K562 (cell line): ENCODE results near the gene PACS2. TPM values are rescaled to one million over a fixed set of nuclear protein-coding genes. Genes with fewer than 3 reads are reported as not detected.

Source experiments
- ATAC-seq: fragments of 200-7000 bp; cut with Tn5 transposase; 3 replicates; pipeline ENCODE4 v1.9.1; 2020; ENCODE audit warnings: moderate library complexity
- BruUV-seq: library from RNA; stranded (reverse); fragments of 400-500 nt; replicated peaks from 2 replicates; lab custom pipeline; 2021; lab: Mats Ljungman, UMichigan
- CTCF ChIA-PET: fragments of 300-600 bp; formaldehyde crosslinking; extraction: SDS; loops from one replicate; lab custom pipeline; 2021; ENCODE audit warnings: low intra/inter-chr PET ratio; lab: Yijun Ruan, JAX
- POLR2A ChIA-PET: fragments of 300-600, 350-650 bp; sonication (Branson Sonifier 250); formaldehyde crosslinking; extraction: SDS; loops from one replicate; lab custom pipeline; 2021; ENCODE audit warnings: antibody characterized with exemption, inconsistent platforms; lab: Yijun Ruan, JAX
- DNase-seq, 4 experiments: peaks; one replicate each; pipeline versions ENCODE4 v3.0.0 to v3.0.0-alpha.2; 2011 to 2018; ENCODE audit warnings: low spot score in 3 of 4, mixed read lengths in 3 of 4; ENCODE audit errors: extremely low read depth in 1 of 4
- FAIRE-seq: peaks from 2 replicates; lab custom pipeline; 2011; peaks lifted over from hg19 to GRCh38; lab: Jason Lieb, UNC
- H2AFZ ChIP-seq: 2 replicates; pipeline ENCODE4 v1.6.0; 2011; ENCODE audit warnings: low read depth, low read length, control low read depth, inconsistent platforms
- H3K27ac ChIP-seq: fragments of 200-600 bp; 3 replicates; pipeline ENCODE4 v1.8.0; 2011; ENCODE audit warnings: low read depth, mild to moderate bottlenecking, control low read depth, inconsistent platforms, low read length, moderate library complexity, mixed read lengths; ENCODE audit errors: extremely low read depth
- H3K27me3 ChIP-seq, 2 experiments: fragments of 300-600 bp in 1 of 2; 2 replicates in 1 of 2; 3 replicates in 1 of 2; pipeline versions ENCODE4 v1.6.0 to v1.8.0; 2011; ENCODE audit warnings: inconsistent platforms in 2 of 2, low read length in 2 of 2, mild to moderate bottlenecking in 1 of 2, mixed read lengths in 1 of 2, moderate library complexity in 1 of 2; ENCODE audit not compliant: control insufficient read depth in 2 of 2, insufficient read depth in 2 of 2
- H3K36me3 ChIP-seq: fragments of 300-600 bp; 3 replicates; pipeline ENCODE4 v1.8.0; 2011; ENCODE audit warnings: mild to moderate bottlenecking, low read length, inconsistent platforms; ENCODE audit not compliant: control insufficient read depth, insufficient read depth
- H3K4me1 ChIP-seq, 2 experiments: fragments of 200-600 bp in 1 of 2; replicated peaks in 1 of 2; 2 replicates in 1 of 2; 3 replicates in 1 of 2; pipeline versions ENCODE4 v1.5.1 to v1.8.0; 2011; ENCODE audit warnings: inconsistent platforms in 2 of 2, low read length in 2 of 2, mild to moderate bottlenecking in 1 of 2, mixed read lengths in 1 of 2, moderate library complexity in 1 of 2; ENCODE audit not compliant: control insufficient read depth in 2 of 2, insufficient read depth in 2 of 2
- H3K4me2 ChIP-seq: 2 replicates; pipeline ENCODE4 v1.6.1; 2011; ENCODE audit warnings: low read length, control low read depth, inconsistent platforms, mixed read lengths; ENCODE audit not compliant: insufficient read depth
- H3K4me3 ChIP-seq: fragments of 200-600 bp; sonication (generic), shearing (Covaris generic); 2 replicates; pipeline ENCODE4 v1.5.1; 2016; ENCODE audit warnings: control low read depth, inconsistent platforms
- H3K79me2 ChIP-seq: fragments of 200-600 bp; 3 replicates; pipeline ENCODE4 v1.8.0; 2011; ENCODE audit warnings: low read length, inconsistent platforms; ENCODE audit not compliant: control insufficient read depth, insufficient read depth
- H3K9ac ChIP-seq, 2 experiments: 2 replicates each; pipeline versions ENCODE4 v1.6.0 to v1.6.1; 2011; ENCODE audit warnings: low read depth in 2 of 2, low read length in 2 of 2, control low read depth in 1 of 2, inconsistent platforms in 1 of 2, mild to moderate bottlenecking in 1 of 2, mixed read lengths in 1 of 2; ENCODE audit not compliant: insufficient read depth in 1 of 2
- H3K9me1 ChIP-seq: one replicate; pipeline ENCODE4 v1.6.0; 2011; ENCODE audit warnings: inconsistent platforms, mild to moderate bottlenecking, low read length, moderate library complexity; ENCODE audit not compliant: control insufficient read depth, insufficient read depth
- H3K9me3 ChIP-seq: replicated peaks from 2 replicates; pipeline ENCODE4 v1.5.1; 2011; ENCODE audit warnings: low read depth, low read length, inconsistent platforms; ENCODE audit not compliant: control insufficient read depth, insufficient read depth
- H4K20me1 ChIP-seq: replicated peaks from 2 replicates; pipeline ENCODE4 v1.6.1; 2011; ENCODE audit warnings: low read length, inconsistent platforms, mixed read lengths; ENCODE audit not compliant: control insufficient read depth, insufficient read depth
- CEBPG ChIP-seq, 3 experiments: fragments of 200-800 bp in 1 of 3; sonication (Bioruptor generic) in 1 of 3; sonication (generic) in 1 of 3; formaldehyde crosslinking in 1 of 3; IDR thresholded peaks in 2 of 3; conservative IDR thresholded peaks in 1 of 3; 2 replicates each; pipeline versions ENCODE4 v1.6.1 to v1.8.0; 2016 to 2022; ENCODE audit warnings: missing compliant biosample characterization in 2 of 3, missing genetic modification characterization in 2 of 3, mild to moderate bottlenecking in 1 of 3, missing genetic modification reagents in 1 of 3
- E2F1 ChIP-seq: sonication (generic); formaldehyde crosslinking; IDR thresholded peaks from 2 replicates; pipeline ENCODE4 v1.8.1; 2023; ENCODE audit warnings: mild to moderate bottlenecking, missing genetic modification reagents, moderate library complexity
- ELF2 ChIP-seq: fragments of 250-450 bp; sonication (Bioruptor Pico); IDR thresholded peaks from 2 replicates; pipeline ENCODE4 v1.5.0; 2021; ENCODE audit warnings: mild to moderate bottlenecking
- FOXK1 ChIP-seq: sonication (generic); formaldehyde crosslinking; IDR thresholded peaks from 2 replicates; pipeline ENCODE4 v1.8.0; 2022; ENCODE audit warnings: missing genetic modification reagents, mild to moderate bottlenecking, borderline replicate concordance
- HIVEP1 ChIP-seq: fragments of 250-450 bp; sonication (Bioruptor Pico); IDR thresholded peaks from 2 replicates; pipeline ENCODE4 v1.4.0; 2020; ENCODE audit warnings: mild to moderate bottlenecking
- MAFK ChIP-seq: IDR thresholded peaks from 2 replicates; pipeline ENCODE4 v1.6.1; 2011; ENCODE audit warnings: low read length, improper control_type of control experiment
- MTA3 ChIP-seq: fragments of 450-650 bp; formaldehyde crosslinking; IDR thresholded peaks from 2 replicates; pipeline ENCODE4 v1.6.1; 2017; ENCODE audit warnings: mild to moderate bottlenecking, borderline replicate concordance
- NRF1 ChIP-seq, 2 experiments: fragments of 450-650 bp; IDR thresholded peaks in 1 of 2; conservative IDR thresholded peaks in 1 of 2; 2 replicates each; pipeline ENCODE4 v1.6.1; 2014; ENCODE audit warnings: mild to moderate bottlenecking in 2 of 2
- PTTG1 ChIP-seq: fragments of 450-650 bp; IDR thresholded peaks from 2 replicates; pipeline ENCODE4 v1.6.1; 2016; ENCODE audit warnings: low read depth, mild to moderate bottlenecking, missing genetic modification characterization, missing compliant biosample characterization
- SMAD1 ChIP-seq: fragments of 150-350 bp; IDR thresholded peaks from 2 replicates; pipeline ENCODE4 v1.6.1; 2014; ENCODE audit warnings: low read length, low read depth; ENCODE audit not compliant: partially characterized antibody
- TCF7 ChIP-seq: sonication (generic); IDR thresholded peaks from 2 replicates; pipeline ENCODE4 v1.6.1; 2016; ENCODE audit warnings: antibody characterized with exemption, borderline replicate concordance
- TCF7L2 ChIP-seq: fragments of 150-350 bp; IDR thresholded peaks from 2 replicates; pipeline ENCODE4 v1.6.1; 2016; ENCODE audit warnings: low read depth, mild to moderate bottlenecking, low read length, moderate library complexity
- ZBTB5 ChIP-seq: fragments of 450-650 bp; IDR thresholded peaks from 2 replicates; pipeline ENCODE4 v1.6.1; 2017; ENCODE audit warnings: antibody characterized with exemption
- ZNF165 ChIP-seq: fragments of 250-450 bp; sonication (Bioruptor Pico); IDR thresholded peaks from 2 replicates; pipeline ENCODE4 v1.4.0; 2020; ENCODE audit warnings: borderline replicate concordance
- ZNF512 ChIP-seq: IDR thresholded peaks from 2 replicates; pipeline ENCODE4 v1.6.1; 2016; ENCODE audit warnings: missing genetic modification characterization, missing compliant biosample characterization
- WGBS: fragments of 100-300 bp; shearing (Covaris generic); methylation state at CpG from one replicate; pipeline ENCODE4 v1.1.6; 2016; ENCODE audit warnings: low coverage, mixed read lengths; ENCODE audit not compliant: insufficient coverage; ENCODE audit errors: missing lambda C conversion rate; 5-methylcytosine and 5-hydroxymethylcytosine counted together
- in situ Hi-C: fragments of 300-500 bp; cut with MboI; formaldehyde crosslinking; loops from 4 replicates; pipeline ENCODE4 v1.15.0; 2018; ENCODE audit warnings: inconsistent platforms, mixed read lengths
- intact Hi-C: fragments of 100-400 bp; cut with micrococcal nuclease; formaldehyde crosslinking; loops from 2 replicates; pipeline ENCODE4 v1.14.2; 2022
- polyA plus RNA-seq, 8 experiments: library from polyadenylated mRNA; depleted of rRNA in 4 of 8; stranded (reverse) in 5 of 8; unstranded in 3 of 8; fragments of >200 nt; fragmentation: Nextera tagmentation in 2 of 8; fragmentation: Illumina TruSeq in 1 of 8; extraction: Ambion mirVana in 2 of 8; extraction: Trizol in 1 of 8; gene quantifications; 2 replicates each; pipeline versions ENCODE4 v1.2.1 to v1.2.3, GENCODE V29; 2011 to 2014; ENCODE audit warnings: inconsistent platforms in 1 of 8, missing spikeins in 1 of 8
- total RNA-seq, 7 experiments: library from RNA; depleted of rRNA in 6 of 7; stranded (reverse); fragments of >200 nt in 6 of 7; fragmentation: Illumina TruSeq in 2 of 7; extraction: Trizol in 2 of 7; gene quantifications; 2 replicates each; pipeline versions ENCODE4 v1.2.1 to v1.2.3, GENCODE V29; 2011 to 2021; ENCODE audit warnings: low replicate concordance in 1 of 7

The PACS2 gene
- total and polyA plus RNA-seq, 9 of the 15 experiments (the other 6 are each of a cell fraction or from before 2014, with no cell fraction given): 0.11 to 20.8 (median 9.9) TPM

- no peak overlapping the region for H3K4me2 ChIP-seq
- no peak for FAIRE-seq
- H3K9me3 ChIP-seq: no peaks in the 10 kb centered on the region
- H3K79me2 ChIP-seq: peaks cover 8% of the 10 kb centered on the region; the same call in 2 of the 3 replicates
- H2AFZ ChIP-seq: no peak overlapping the region
- POLR2A ChIA-PET: no interaction called here
- in situ Hi-C loops (no loop called here), intact Hi-C loops (no loop called here)
- no TSS peak for BruUV-seq
- peak overlapping the region in 1 of 2 experiments; percentile 35; a peak in 1 of 4 replicates for H3K9ac ChIP-seq
- DNase-seq: no peak
- H3K27ac ChIP-seq: no peak overlapping the region
- H3K36me3 ChIP-seq: no peaks in the 10 kb centered on the region
- peaks cover 4 to 62% of the 10 kb centered on the region in 2 experiments; a peak in 4 of 5 replicates for H3K4me1 ChIP-seq
- H3K9me1 ChIP-seq: peaks cover 3% of the 10 kb centered on the region
- H3K4me3 ChIP-seq: no peak overlapping the region
- CTCF ChIA-PET: no interaction called here
- WGBS: 74% methylated on average over 6 of the region's 12 CpGs
- H3K27me3 ChIP-seq: no peaks in the 10 kb centered on the region
- H4K20me1 ChIP-seq: peaks cover 10% of the 10 kb centered on the region
- ATAC-seq: no peak
- TF ChIP-seq CEBPG (CRISPR knock-in tag; IDR thresholded peaks at IDR 0.05) (no peak), CEBPG (tag; conservative IDR thresholded peaks at IDR 0.05 in 1 of 2, IDR thresholded peaks at IDR 0.05 in 1 of 2) (no peak), PTTG1 (tag) (no peak), HIVEP1 (CRISPR knock-in tag) (no peak), TCF7L2 (no peak), NRF1 (conservative IDR thresholded peaks at IDR 0.05 in 1 of 2, IDR thresholded peaks at IDR 0.05 in 1 of 2) (no peak), ZNF165 (CRISPR knock-in tag) (no peak), ZBTB5 (no peak), FOXK1 (CRISPR knock-in tag) (no peak), ELF2 (CRISPR knock-in tag) (no peak), MAFK (no peak), TCF7 (no peak), ZNF512 (no peak), SMAD1 (no peak), MTA3 (no peak), E2F1 (no peak)
Observed at GRCh38 chr14:105324871-105325270, 10.3 kb downstream of the PACS2 start.
